Vagina (tissue), 2 donors: ENCODE data around the gene NFATC2. TPM values are rescaled to one million over a fixed set of nuclear protein-coding genes. Genes with fewer than 3 reads are reported as not detected.

Source experiments
- DNase-seq, 2 donors: peaks; one replicate each; pipeline ENCODE4 v3.0.0-alpha.2; 2017; ENCODE audit errors: extremely low spot score in 2 of 2
- H3K27ac ChIP-seq: fragments of 200-600 bp; sonication (generic); one replicate; pipeline ENCODE4 v1.5.1; 2019
- H3K27me3 ChIP-seq: fragments of 200-600 bp; sonication (generic); one replicate; pipeline ENCODE4 v1.5.1; 2019
- H3K36me3 ChIP-seq, 2 donors: fragments of 200-600 bp; sonication (generic); one replicate each; pipeline ENCODE4 v1.5.1; 2017 to 2019
- H3K4me1 ChIP-seq: fragments of 200-600 bp; sonication (generic); one replicate; pipeline ENCODE4 v1.5.1; 2019
- H3K4me3 ChIP-seq, 2 donors: fragments of 200-600 bp; sonication (generic); 1 replicate in 1 of 2; 2 replicates in 1 of 2; pipeline ENCODE4 v1.5.1; 2016 to 2019
- H3K9me3 ChIP-seq: fragments of 200-600 bp; sonication (generic); one replicate; pipeline ENCODE4 v1.5.1; 2019
- POLR2A ChIP-seq, 2 donors: fragments of 450-650 bp; IDR thresholded peaks; one replicate each; pipeline ENCODE4 v1.6.1; 2017; ENCODE audit warnings: antibody characterized with exemption in 2 of 2, mild to moderate bottlenecking in 2 of 2, moderate library complexity in 2 of 2
- POLR2AphosphoS5 ChIP-seq, 2 donors: sonication (generic); formaldehyde crosslinking; IDR thresholded peaks; one replicate each; pipeline ENCODE4 v1.9.0; 2017; ENCODE audit warnings: antibody characterized with exemption in 2 of 2, mild to moderate bottlenecking in 2 of 2, low read depth in 1 of 2; ENCODE audit not compliant: insufficient read depth in 1 of 2
- intact Hi-C: fragments of 100-400 bp; cut with DNase I; formaldehyde crosslinking; loops from one replicate; pipeline ENCODE4 v1.15.1; 2023
- total RNA-seq: library from RNA; depleted of rRNA; stranded (reverse); fragments of >200 nt; gene quantifications from one replicate; pipeline ENCODE4 v1.2.3, GENCODE V29; 2016
- TF ChIP-seq, protein P1 (sequence below), 3 experiments: fragments of 450-650 bp in 2 of 3; fragments of 200-600 bp in 1 of 3; sonication (generic) in 1 of 3; IDR thresholded peaks; one replicate each; pipeline ENCODE4 v1.5.1; 2017 to 2019; ENCODE audit warnings: antibody characterized with exemption in 3 of 3, mild to moderate bottlenecking in 2 of 3, moderate library complexity in 2 of 3

Gene NFATC2
- total RNA-seq, 1 donor from 2014 or later, result 7.4 TPM

DNA sequence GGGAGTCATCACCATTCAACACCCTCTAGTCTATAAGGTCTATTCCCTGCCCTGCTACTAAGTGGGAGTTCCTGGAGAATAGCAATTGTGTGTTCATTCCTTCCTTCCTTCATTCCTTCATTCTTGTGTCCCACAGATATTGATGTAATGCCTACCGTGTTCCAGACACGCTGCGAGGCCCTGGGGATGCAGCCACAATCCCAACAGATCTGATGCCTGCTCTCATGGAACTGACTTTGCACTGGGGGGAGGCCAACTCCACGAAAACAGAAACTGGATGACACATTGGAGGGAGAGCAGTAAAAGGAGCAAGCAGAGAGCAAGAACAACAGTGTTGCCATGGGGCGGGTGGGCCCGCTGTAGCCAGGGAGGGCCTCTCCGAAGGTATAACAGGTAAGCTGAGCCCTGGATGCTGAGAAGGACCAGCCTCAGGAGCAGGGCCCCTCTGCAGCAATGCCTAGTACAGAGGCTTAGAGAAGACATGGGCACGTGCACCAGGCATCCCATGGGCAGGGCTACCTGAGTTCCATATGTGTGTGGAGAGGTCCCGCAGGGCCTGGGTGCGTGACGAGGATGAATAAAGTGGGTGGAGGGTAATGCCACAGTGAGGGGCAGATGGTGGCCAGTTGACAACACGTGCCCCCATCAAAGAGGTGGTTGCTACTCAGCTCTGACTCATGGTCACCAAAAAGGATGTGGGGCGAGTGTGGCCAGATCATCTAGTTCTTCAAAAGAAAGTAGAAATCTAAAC lies 173.9 kb downstream of the NFATC2 start:
- intact Hi-C loops, result loop anchor here (5.0 kb wide), 1 partner anchor 224 kb away; no protein-coding TSS in a partner anchor
- TF ChIP-seq, protein P1, sequence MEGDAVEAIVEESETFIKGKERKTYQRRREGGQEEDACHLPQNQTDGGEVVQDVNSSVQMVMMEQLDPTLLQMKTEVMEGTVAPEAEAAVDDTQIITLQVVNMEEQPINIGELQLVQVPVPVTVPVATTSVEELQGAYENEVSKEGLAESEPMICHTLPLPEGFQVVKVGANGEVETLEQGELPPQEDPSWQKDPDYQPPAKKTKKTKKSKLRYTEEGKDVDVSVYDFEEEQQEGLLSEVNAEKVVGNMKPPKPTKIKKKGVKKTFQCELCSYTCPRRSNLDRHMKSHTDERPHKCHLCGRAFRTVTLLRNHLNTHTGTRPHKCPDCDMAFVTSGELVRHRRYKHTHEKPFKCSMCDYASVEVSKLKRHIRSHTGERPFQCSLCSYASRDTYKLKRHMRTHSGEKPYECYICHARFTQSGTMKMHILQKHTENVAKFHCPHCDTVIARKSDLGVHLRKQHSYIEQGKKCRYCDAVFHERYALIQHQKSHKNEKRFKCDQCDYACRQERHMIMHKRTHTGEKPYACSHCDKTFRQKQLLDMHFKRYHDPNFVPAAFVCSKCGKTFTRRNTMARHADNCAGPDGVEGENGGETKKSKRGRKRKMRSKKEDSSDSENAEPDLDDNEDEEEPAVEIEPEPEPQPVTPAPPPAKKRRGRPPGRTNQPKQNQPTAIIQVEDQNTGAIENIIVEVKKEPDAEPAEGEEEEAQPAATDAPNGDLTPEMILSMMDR (IDR thresholded peaks at IDR 0.05), result no peak
- TF ChIP-seq POLR2AphosphoS5 (IDR thresholded peaks at IDR 0.05; ENCODE audit: insufficient read depth in 1 of 2, low read depth in 1 of 2) (no peak), POLR2A (IDR thresholded peaks at IDR 0.05) (no peak)

DNA sequence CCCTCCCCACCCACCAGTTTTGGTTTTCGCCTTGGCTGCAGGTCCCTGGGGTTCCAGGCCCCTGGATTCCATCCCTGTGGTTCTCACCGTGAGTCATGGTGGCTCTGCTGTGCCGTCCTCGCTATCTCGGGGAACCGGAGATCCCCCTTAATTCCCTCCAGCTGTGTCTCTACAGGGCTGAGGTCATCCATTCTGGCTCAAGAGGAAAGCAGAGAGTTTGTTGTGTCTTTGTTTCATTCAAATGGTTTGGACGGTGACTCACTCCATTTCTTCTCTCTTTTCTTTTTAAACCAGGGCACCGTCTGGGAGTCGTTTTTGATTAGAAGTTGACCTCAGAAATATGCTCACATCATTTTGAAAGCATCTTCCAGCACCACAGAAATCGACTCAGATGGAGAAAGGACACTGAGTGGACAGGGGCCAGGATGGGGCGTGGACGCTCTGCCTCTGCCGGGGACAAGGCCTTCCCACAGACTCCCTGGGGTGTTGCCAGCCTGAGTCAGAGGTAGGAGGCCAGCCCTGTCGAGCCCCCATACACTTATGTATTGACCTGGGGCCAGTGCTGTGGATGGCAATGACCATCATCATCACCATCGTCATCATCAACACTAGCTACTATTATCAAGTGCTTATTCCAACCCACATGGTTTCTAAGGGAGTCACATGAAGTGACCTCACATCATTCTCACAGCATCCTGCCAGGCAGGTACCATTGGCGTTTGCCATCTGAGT lies 176.2 kb downstream of the NFATC2 start:
- H3K9me3 ChIP-seq, result no peaks in the 10 kb centered on the region
- peaks cover 13% of the 10 kb centered on the region for H3K4me1 ChIP-seq
- TF ChIP-seq, protein P1 (IDR thresholded peaks at IDR 0.05), result no peak
- TF ChIP-seq POLR2AphosphoS5 (IDR thresholded peaks at IDR 0.05; ENCODE audit: insufficient read depth in 1 of 2, low read depth in 1 of 2), result peak in 1 of 2 donors; percentile 55
- no peak for DNase-seq
- H3K36me3 ChIP-seq, result no peaks in the 10 kb centered on the region
- intact Hi-C loops, result loop anchor here (5.0 kb wide), 1 partner anchor 226 kb away; no protein-coding TSS in a partner anchor
- no peaks in the 10 kb centered on the region for H3K27me3 ChIP-seq
- no peak overlapping the region for H3K4me3 ChIP-seq
- H3K27ac ChIP-seq, result peak overlapping the region; percentile 83

More for the DNA sequence above, 173.9 kb downstream of the NFATC2 start:
- no peaks in the 10 kb centered on the region for H3K36me3 ChIP-seq
- DNase-seq, result no peak
- no peak overlapping the region for H3K4me3 ChIP-seq
- H3K9me3 ChIP-seq, result no peaks in the 10 kb centered on the region
- peaks cover 21% of the 10 kb centered on the region for H3K4me1 ChIP-seq
- H3K27me3 ChIP-seq, result no peaks in the 10 kb centered on the region
- no peak overlapping the region for H3K27ac ChIP-seq

DNA sequence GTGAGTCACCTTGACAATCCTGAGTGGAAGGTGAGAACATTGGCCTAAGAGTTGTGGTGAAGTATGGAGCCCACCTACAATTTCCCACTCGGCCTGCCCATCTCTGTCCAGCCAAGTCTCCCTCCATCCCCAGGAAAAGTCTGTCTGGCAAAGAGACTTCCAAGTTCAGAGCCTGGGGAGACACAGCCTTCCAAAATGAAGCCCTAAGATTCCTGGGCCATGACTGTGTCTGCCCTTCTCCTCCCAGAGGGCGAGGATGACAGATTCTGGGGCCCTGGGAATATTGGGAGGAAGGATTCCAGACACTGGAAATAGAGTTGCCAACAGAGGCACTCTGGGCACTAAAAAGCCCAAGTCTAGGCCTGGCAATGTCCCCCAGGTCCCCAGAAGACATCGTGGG lies 176.8 kb downstream of the NFATC2 start:
- no peak overlapping the region for H3K4me3 ChIP-seq
- H3K4me1 ChIP-seq, result peaks cover 13% of the 10 kb centered on the region
- TF ChIP-seq POLR2AphosphoS5 (IDR thresholded peaks at IDR 0.05; ENCODE audit: insufficient read depth in 1 of 2, low read depth in 1 of 2), result no peak
- TF ChIP-seq, protein P1 (IDR thresholded peaks at IDR 0.05), result no peak
- peak overlapping the region; percentile 83 for H3K27ac ChIP-seq
- intact Hi-C loops, result loop anchor here (5.0 kb wide), 1 partner anchor 227 kb away; no protein-coding TSS in a partner anchor
- H3K9me3 ChIP-seq, result no peaks in the 10 kb centered on the region
- no peaks in the 10 kb centered on the region for H3K27me3 ChIP-seq
- no peak for DNase-seq
- no peaks in the 10 kb centered on the region for H3K36me3 ChIP-seq

DNA sequence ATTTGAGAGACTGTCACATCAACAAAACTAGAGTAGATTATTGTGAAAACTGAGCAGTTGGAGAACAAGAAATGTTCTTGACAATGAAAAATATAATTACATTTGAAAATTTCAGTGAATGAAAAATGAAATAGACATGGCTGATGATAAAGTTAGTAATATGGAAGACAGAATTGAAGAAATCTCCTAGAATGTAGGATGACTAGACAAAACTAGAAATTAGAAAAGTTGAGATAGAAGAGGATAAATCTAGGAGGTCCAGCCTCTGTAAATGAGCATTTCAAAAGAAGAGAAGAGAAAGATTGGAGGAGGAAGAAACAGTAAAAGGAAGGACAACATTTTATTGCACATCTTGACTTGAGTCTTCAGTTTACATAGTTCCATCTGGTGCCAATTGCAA lies 178.7 kb downstream of the NFATC2 start:
- no peak overlapping the region for H3K4me3 ChIP-seq
- intact Hi-C loops, result no loop called here
- no peaks in the 10 kb centered on the region for H3K9me3 ChIP-seq
- H3K27ac ChIP-seq, result no peak overlapping the region
- DNase-seq, result no peak
- H3K4me1 ChIP-seq, result peaks cover 13% of the 10 kb centered on the region
- TF ChIP-seq POLR2AphosphoS5 (IDR thresholded peaks at IDR 0.05; ENCODE audit: insufficient read depth in 1 of 2, low read depth in 1 of 2), result no peak
- TF ChIP-seq, protein P1 (IDR thresholded peaks at IDR 0.05), result no peak
- TF ChIP-seq POLR2A (IDR thresholded peaks at IDR 0.05), result no peak
- H3K27me3 ChIP-seq, result no peaks in the 10 kb centered on the region
- H3K36me3 ChIP-seq, result no peaks in the 10 kb centered on the region
